Brain pericyte (primary cell): ENCODE measurements around the gene GPR162.

ENCODE experiments used
- DNase-seq: peaks from one replicate; pipeline ENCODE4 v3.0.0-alpha.2; 2012; ENCODE audit warnings: low read depth, low spot score

Gene GPR162

GRCh38 chr12:6821591-6822425 lies at the start of gene GPR162:
Gene GPR162 (plus strand): TSS chr12:6821821. CDS start chr12:6823899, 2,078 bp downstream.
- DNase-seq = no peak

GRCh38 chr12:6772331-6772695 lies 49.3 kb upstream of the GPR162 start, which contains the start of gene LAG3:
Gene LAG3 (plus strand): TSS chr12:6772520. CDS start chr12:6772853, 333 bp downstream.
- DNase-seq = no peak

GRCh38 chr12:6772726-6773589 lies 48.7 kb upstream of the GPR162 start:
- no peak for DNase-seq

- DNase-seq = no peak
These were observed 47.9 kb upstream of the GPR162 start for GRCh38 chr12:6773590-6774351.

GRCh38 chr12:6774499-6775062 lies 47.0 kb upstream of the GPR162 start:
- no peak for DNase-seq

- no peak for DNase-seq
These were observed 46.1 kb upstream of the GPR162 start for GRCh38 chr12:6775185-6776174.

GRCh38 chr12:6777386-6777785 lies 44.2 kb upstream of the GPR162 start:
- DNase-seq = no peak

- DNase-seq = no peak
These were observed 43.4 kb upstream of the GPR162 start for GRCh38 chr12:6778217-6778573.

GRCh38 chr12:6778574-6779550 lies 42.8 kb upstream of the GPR162 start:
- DNase-seq = peak; percentile 70

GRCh38 chr12:6779708-6780432 lies 41.8 kb upstream of the GPR162 start:
- no peak for DNase-seq

GRCh38 chr12:6780573-6780972 lies 41.0 kb upstream of the GPR162 start:
- DNase-seq = no peak

GRCh38 chr12:6782119-6782518 lies 39.5 kb upstream of the GPR162 start:
- DNase-seq = no peak

- DNase-seq = no peak
These were observed 38.6 kb upstream of the GPR162 start for GRCh38 chr12:6782850-6783566.

GRCh38 chr12:6783828-6784227 lies 37.8 kb upstream of the GPR162 start:
- no peak for DNase-seq

- DNase-seq = no peak
These were observed 37.3 kb upstream of the GPR162 start for GRCh38 chr12:6784296-6784695.

- no peak for DNase-seq
These were observed 36.9 kb upstream of the GPR162 start for GRCh38 chr12:6784761-6785160.

GRCh38 chr12:6786416-6787094 lies 35.1 kb upstream of the GPR162 start:
- DNase-seq = no peak
